Brain microvascular endothelial cell (primary cell): ENCODE results near the gene AGA.

Source experiments
- DNase-seq: peaks from one replicate; pipeline ENCODE4 v3.0.0-alpha.2; 2020
- H3K27ac ChIP-seq: fragments of 250-450 bp; sonication (Bioruptor Pico); 2 replicates; pipeline ENCODE4 v1.5.1; 2020; ENCODE audit warnings: mild to moderate bottlenecking, moderate library complexity
- H3K27me3 ChIP-seq: fragments of 250-450 bp; sonication (Bioruptor Pico); replicated peaks from 2 replicates; pipeline ENCODE4 v1.5.1; 2020; ENCODE audit warnings: mild to moderate bottlenecking
- H3K36me3 ChIP-seq: fragments of 250-450 bp; sonication (Bioruptor Pico); replicated peaks from 2 replicates; pipeline ENCODE4 v1.5.1; 2020; ENCODE audit warnings: mild to moderate bottlenecking
- H3K4me3 ChIP-seq: 2 replicates; pipeline ENCODE4 v1.5.1; 2011; ENCODE audit warnings: low read depth, mild to moderate bottlenecking, control low read depth, low read length, moderate library complexity
- in situ Hi-C: cut with HindIII; loops from 2 replicates; pipeline ENCODE4 v1.10.0; 2017; ENCODE audit warnings: low sequenced_read_pairs, low pct_ligation_motif_present
- TF ChIP-seq, protein P1 (sequence below): IDR thresholded peaks from 2 replicates; pipeline ENCODE4 v1.5.1; 2011; ENCODE audit warnings: low read depth, mild to moderate bottlenecking, moderate library complexity, low read length, control low read depth, inconsistent platforms; ENCODE audit errors: missing control alignments

AGA gene

GRCh38 chr4:177386278-177386815 lies 55.9 kb downstream of the AGA start:
- no peak for DNase-seq
- Histone ChIP-seq H3K27ac (no peak overlapping the region), H3K36me3 (no peaks in the 10 kb centered on the region), H3K27me3 (no peaks in the 10 kb centered on the region), H3K4me3 (no peak overlapping the region)
- in situ Hi-C loops, result no loop called here
- TF ChIP-seq, protein P1, sequence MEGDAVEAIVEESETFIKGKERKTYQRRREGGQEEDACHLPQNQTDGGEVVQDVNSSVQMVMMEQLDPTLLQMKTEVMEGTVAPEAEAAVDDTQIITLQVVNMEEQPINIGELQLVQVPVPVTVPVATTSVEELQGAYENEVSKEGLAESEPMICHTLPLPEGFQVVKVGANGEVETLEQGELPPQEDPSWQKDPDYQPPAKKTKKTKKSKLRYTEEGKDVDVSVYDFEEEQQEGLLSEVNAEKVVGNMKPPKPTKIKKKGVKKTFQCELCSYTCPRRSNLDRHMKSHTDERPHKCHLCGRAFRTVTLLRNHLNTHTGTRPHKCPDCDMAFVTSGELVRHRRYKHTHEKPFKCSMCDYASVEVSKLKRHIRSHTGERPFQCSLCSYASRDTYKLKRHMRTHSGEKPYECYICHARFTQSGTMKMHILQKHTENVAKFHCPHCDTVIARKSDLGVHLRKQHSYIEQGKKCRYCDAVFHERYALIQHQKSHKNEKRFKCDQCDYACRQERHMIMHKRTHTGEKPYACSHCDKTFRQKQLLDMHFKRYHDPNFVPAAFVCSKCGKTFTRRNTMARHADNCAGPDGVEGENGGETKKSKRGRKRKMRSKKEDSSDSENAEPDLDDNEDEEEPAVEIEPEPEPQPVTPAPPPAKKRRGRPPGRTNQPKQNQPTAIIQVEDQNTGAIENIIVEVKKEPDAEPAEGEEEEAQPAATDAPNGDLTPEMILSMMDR, result no peak

- DNase-seq, result no peak
- Histone ChIP-seq H3K27ac (no peak overlapping the region), H3K4me3 (no peak overlapping the region), H3K27me3 (no peaks in the 10 kb centered on the region), H3K36me3 (no peaks in the 10 kb centered on the region)
- TF ChIP-seq, protein P1, result no peak
- in situ Hi-C loops, result no loop called here
Measured at GRCh38 chr4:177385576-177386277, 56.5 kb downstream of the AGA start.

GRCh38 chr4:177384856-177385397 lies 57.3 kb downstream of the AGA start:
- Histone ChIP-seq H3K36me3 (no peaks in the 10 kb centered on the region), H3K27ac (no peak overlapping the region), H3K4me3 (no peak overlapping the region), H3K27me3 (no peaks in the 10 kb centered on the region)
- TF ChIP-seq, protein P1, result no peak
- DNase-seq, result no peak
- in situ Hi-C loops, result no loop called here

DNA sequence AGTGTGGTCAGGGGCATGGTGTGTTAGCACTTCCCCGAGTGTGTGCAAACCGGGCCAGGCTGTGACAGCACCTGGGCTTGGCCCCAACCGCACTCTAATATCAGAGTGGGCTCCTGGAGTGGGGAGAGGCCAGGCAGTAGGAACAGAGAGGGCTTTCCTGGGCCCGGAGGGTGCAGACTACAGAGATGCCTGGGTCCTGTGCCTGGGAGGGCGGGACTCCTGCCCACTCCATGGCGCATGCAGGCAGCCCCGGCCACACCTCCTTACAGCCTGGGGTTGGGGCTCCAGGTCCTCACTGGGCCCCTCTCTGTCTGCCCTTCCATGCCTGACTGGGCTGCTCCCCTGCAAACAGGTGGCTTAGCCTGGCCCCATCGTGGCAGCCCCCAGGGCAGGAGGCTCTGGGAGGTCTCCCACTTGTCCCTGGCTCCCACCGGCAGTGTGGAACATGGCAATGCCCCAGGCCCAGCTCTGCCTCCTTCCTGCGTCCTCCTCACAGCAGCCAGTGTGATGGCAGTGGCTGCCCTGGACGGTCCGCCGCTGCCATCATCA lies 60.4 kb downstream of the AGA start:
- in situ Hi-C loops, result no loop called here
- no peaks in the 10 kb centered on the region for H3K36me3 ChIP-seq
- H3K27me3 ChIP-seq, result no peaks in the 10 kb centered on the region
- no peak overlapping the region for H3K4me3 ChIP-seq
- DNase-seq, result no peak
- H3K27ac ChIP-seq, result no peak overlapping the region
- TF ChIP-seq, protein P1, result no peak
